Esophagus (tissue), 2 donors: ENCODE data around the gene MAP3K9. TPM values are rescaled to one million over a fixed set of nuclear protein-coding genes. Genes with fewer than 3 reads are reported as not detected.
"Not testable (repeated sequence)": the region's sequence is repeated elsewhere in the genome, so short reads cannot be mapped to it uniquely, and the experiment has no call there.

ENCODE experiments used
- H3K27ac ChIP-seq, 2 donors: one replicate each; pipeline ENCODE4 v1.5.1; 2013; ENCODE audit warnings: low read depth in 2 of 2, mild to moderate bottlenecking in 2 of 2, inconsistent platforms in 1 of 2, low read length in 1 of 2, moderate library complexity in 1 of 2
- H3K27me3 ChIP-seq, 2 donors: one replicate each; pipeline ENCODE4 v1.6.1; 2013; ENCODE audit warnings: low read length in 2 of 2, control low read depth in 1 of 2, mild to moderate bottlenecking in 1 of 2; ENCODE audit not compliant: insufficient read depth in 2 of 2, control insufficient read depth in 1 of 2
- H3K36me3 ChIP-seq, 2 donors: one replicate each; pipeline ENCODE4 v1.6.1; 2013; ENCODE audit warnings: low read length in 1 of 2; ENCODE audit not compliant: control insufficient read depth in 2 of 2, insufficient read depth in 2 of 2
- H3K4me1 ChIP-seq, 2 donors: one replicate each; pipeline ENCODE4 v1.6.1; 2013; ENCODE audit warnings: low read length in 1 of 2; ENCODE audit not compliant: control insufficient read depth in 2 of 2, insufficient read depth in 2 of 2
- H3K4me3 ChIP-seq, 2 donors: one replicate each; pipeline ENCODE4 v1.5.1; 2013; ENCODE audit warnings: low read length in 2 of 2, mild to moderate bottlenecking in 2 of 2, low read depth in 1 of 2, moderate library complexity in 1 of 2
- H3K9me3 ChIP-seq, 2 donors: one replicate each; pipeline ENCODE4 v1.6.1; 2013; ENCODE audit warnings: mild to moderate bottlenecking in 2 of 2, low read depth in 1 of 2, low read length in 1 of 2, moderate library complexity in 1 of 2; ENCODE audit not compliant: control insufficient read depth in 2 of 2, insufficient read depth in 1 of 2
- WGBS, 2 donors: extraction: QIAGEN DNeasy Blood & Tissue Kit; methylation state at CpG; one replicate each; pipeline ENCODE4 v1.1.7; 2013; 5-methylcytosine and 5-hydroxymethylcytosine counted together
- polyA plus RNA-seq, 2 donors: library from polyadenylated mRNA; stranded (reverse); fragments of 200-250 nt; gene quantifications; one replicate each; pipeline ENCODE4 v1.2.3, GENCODE V29; 2013
- donor health status: healthy with polysubstance abuse.
- donor health status: Bipolar disorder and iron deficiency.

MAP3K9 gene
- polyA plus RNA-seq: 10 to 100 TPM in 1 of 2 donors, 1 to 10 TPM in 1; 4.2 to 11.6 TPM

DNA sequence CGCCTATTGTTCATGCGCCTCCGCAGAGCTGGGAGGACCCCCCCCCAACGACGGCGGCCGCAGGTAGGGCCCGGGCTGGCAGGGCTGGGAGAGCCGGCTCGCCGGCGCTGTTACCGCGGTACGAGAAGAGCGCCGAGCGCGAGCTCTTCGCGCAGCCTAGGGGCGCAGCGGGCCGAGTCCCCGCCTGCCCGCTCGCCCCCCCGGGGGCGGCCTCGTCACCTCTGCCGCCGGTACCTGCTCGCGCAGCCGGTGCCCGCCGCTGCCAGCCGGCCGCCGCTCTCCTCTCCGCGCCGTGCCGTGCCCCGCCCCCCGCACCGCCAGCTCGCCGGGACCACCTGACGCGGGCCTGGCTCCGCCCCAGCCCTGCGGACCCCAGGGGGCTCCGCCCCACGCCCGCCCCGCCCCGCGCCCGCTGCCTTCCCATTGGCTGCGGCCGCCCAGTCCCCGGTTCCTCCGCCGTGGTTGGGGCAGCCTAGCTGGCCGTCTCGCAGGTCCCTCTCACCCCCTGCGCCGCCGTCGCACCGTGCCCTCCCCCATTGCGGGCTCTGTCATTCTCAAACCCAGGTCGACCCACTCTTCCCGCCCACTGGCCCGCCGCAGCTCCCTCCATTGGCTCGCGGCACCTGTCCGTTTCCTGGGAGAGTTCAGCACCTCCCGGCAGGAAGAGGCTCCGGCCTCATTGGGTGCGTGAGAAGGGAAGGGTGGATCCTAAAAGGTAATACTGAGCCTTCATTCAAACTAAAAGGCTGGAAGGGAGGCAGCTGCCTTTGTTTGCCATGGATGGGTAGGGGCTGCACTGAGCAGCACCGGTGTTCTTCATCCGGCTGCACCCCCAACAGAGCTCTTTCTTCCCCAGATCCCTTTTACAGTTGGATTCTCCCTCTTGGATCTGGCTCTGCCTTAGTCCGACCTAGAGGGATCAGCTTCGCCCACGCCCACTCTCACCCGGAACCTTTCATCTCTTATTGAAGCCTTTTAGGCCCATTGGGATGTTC, at the start of gene MAP3K9:
TSS of gene MAP3K9 (minus strand) at position 289 of the 995 bp plus-strand sequence. CDS start 342 bp downstream, outside the sequence.
- Histone ChIP-seq H3K27ac (peak within 1 kb of the TSS; percentile 87 to 88), H3K36me3 (no peaks in the 10 kb centered on the region), H3K27me3 (no peaks in the 10 kb centered on the region), H3K4me3 (peak within 1 kb of the TSS; percentile 73 to 94), H3K9me3 (no peaks in the 10 kb centered on the region), H3K4me1 (no peaks in the 10 kb centered on the region)
- WGBS, 2 donors: 1% methylated on average over 52 to 89 of the region's 89 CpGs

DNA sequence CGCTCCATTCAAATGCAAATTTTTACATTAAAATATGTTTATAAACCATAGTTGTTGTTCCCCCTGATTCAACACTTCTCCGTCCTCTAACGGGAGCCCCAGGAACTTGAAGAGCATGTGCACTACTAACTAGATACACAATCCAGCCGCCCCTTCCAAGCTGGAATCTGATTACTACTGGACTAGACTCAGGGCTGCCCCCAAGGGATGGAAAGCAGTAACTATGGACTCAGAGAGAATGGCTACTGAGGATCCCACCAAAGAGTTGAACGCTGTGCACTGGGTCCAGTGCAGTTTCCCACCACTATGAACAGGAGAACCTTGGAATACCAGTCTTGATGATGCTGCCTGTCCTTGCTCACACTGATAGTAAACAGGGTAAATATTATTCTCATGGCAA, 49.3 kb upstream of the MAP3K9 start:
- H3K9me3 ChIP-seq: no peaks in the 10 kb centered on the region
- 84 to 88% methylated on average over 5 of the region's 5 CpGs for WGBS, 2 donors
- no peak overlapping the region for H3K27ac ChIP-seq
- H3K4me1 ChIP-seq: no peaks in the 10 kb centered on the region
- H3K27me3 ChIP-seq: no peaks in the 10 kb centered on the region
- H3K36me3 ChIP-seq: no peaks in the 10 kb centered on the region
- H3K4me3 ChIP-seq: no peak overlapping the region

DNA sequence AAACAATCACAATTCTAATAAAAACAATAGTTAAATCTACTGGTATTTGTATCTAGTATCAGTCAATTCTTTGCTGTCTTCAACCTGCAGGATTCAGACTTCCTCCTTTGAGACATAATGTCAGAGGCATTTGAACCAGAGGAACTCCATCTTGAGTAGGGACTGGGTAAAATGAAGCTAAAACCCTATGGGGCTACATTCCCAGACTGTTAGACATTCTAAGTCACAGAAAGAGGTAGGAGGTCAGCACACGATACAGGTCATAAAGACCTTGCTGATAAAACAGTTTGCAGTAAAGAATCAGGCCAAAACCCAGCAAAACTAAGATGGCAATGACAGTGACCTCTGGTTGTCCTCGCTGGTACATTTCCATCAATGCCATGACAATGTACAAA, 48.2 kb upstream of the MAP3K9 start:
- WGBS, 2 donors: 93 to 95% methylated on average over 2 of the region's 2 CpGs
- no peak overlapping the region for H3K27ac ChIP-seq
- no peaks in the 10 kb centered on the region for H3K9me3 ChIP-seq
- H3K36me3 ChIP-seq: no peaks in the 10 kb centered on the region
- H3K27me3 ChIP-seq: no peaks in the 10 kb centered on the region
- H3K4me3 ChIP-seq: no peak overlapping the region
- H3K4me1 ChIP-seq: no peaks in the 10 kb centered on the region

DNA sequence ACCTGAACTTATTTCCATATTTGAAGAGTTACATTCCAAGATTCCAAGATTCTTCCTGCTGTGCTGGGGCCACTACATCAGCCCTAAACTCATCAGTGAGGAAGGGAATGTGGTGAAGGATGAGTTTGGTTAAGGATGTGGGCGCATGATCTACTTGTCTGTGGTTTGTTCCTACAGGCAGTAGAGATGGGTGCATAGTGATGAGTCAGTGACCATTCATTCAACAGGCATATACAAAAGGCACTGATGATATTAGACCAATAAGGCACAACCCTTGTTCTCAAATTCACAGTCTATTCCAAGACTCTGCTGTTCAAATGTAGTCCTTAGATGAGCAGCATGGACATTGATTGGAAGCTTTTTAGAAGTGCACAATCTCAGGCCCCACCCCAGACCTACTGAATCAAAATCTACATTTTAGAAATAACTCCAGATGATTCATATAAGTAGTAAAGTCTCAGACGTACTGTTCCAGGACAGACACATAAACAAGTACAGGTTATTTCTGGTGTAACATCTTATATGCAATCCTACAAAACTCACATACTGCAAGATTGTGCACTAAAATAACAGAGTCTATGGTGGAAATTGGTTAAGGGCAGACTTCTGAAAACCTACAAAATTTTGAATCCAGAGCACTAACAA, 47.7 kb upstream of the MAP3K9 start:
- Histone ChIP-seq H3K9me3 (no peaks in the 10 kb centered on the region), H3K4me3 (no peak overlapping the region), H3K36me3 (no peaks in the 10 kb centered on the region), H3K27ac (no peak overlapping the region), H3K27me3 (no peaks in the 10 kb centered on the region), H3K4me1 (no peaks in the 10 kb centered on the region)
- WGBS, 2 donors: 53 to 76% methylated on average over 2 of the region's 2 CpGs

DNA sequence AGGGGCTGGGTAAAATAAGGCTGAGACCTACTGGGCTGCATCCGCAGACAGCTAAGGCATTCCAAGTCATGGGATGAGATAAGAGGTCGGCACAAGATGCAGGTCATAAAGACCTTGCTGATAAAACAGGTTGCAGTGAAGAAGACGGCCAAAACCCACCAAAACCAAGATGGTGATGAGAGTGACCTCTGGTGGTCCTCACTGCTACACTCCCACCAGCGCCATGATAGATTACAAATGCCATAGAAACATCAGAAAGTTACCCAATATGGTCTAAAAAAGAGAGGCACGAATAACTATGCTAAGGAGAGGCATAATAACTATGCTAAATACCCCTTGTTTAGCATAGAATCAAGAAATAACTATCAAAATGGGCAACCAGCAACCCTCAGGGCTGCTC, 46.2 kb upstream of the MAP3K9 start:
- no peaks in the 10 kb centered on the region for H3K36me3 ChIP-seq
- 71 to 72% methylated on average over 5 of the region's 5 CpGs for WGBS, 2 donors
- no peaks in the 10 kb centered on the region for H3K4me1 ChIP-seq

DNA sequence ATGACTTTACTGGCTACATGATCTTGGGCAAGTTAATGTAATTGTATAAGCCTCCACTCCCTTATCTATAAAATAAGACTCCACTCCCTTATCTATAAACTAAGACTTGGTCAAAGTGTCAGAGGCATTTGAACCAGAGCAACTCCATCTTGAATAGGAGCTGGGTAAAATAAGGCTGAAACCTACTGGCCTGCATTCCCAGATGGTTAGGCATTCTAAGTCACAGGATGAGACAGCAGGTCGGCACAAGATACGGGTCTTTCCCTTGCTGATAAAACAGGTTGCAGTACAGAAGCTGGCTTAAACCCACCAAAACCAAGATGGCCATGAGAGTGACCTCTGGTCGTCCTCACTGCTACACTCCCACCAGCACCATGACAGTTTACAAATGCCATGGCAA, 44.3 kb upstream of the MAP3K9 start:
- not testable (repeated sequence) for H3K36me3 ChIP-seq, H3K4me3 ChIP-seq, H3K27me3 ChIP-seq, H3K4me1 ChIP-seq, H3K27ac ChIP-seq, H3K9me3 ChIP-seq
- 76 to 96% methylated on average over 3 of the region's 3 CpGs for WGBS, 2 donors

More for the DNA sequence above, 46.2 kb upstream of the MAP3K9 start:
- no peaks in the 10 kb centered on the region for H3K9me3 ChIP-seq
- H3K4me3 ChIP-seq: no peak overlapping the region
- no peaks in the 10 kb centered on the region for H3K27me3 ChIP-seq
- H3K27ac ChIP-seq: no peak overlapping the region

DNA sequence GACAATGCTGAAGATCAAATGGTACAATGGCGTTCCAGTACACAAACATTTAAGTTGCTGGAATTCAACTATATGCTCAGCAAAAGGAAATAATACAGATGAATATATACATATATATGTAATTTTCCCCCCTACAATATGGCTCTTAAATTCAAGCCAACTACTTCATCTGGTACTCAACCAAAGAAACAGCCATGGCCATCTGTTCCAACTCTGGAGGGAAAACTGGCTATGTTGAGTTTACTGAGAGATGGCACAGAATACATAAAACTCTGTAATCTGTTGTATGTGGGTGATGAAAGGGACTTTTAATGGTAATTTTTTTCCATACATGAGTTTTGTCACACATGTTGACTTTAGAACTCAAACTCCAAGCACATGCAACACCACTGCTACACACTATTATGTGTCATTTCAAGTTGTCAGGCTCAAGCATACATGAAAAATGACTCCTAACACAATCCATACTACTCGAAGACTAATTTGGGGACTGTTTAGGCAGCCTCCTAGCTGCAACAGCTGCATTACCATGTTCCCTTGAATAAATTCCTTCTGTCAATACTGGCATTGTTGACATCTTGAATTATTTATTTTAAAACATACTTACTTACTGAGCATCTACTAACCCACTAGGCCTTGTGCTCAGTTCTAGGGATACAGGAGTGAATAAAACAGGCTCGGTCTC, 38.2 kb upstream of the MAP3K9 start:
- Histone ChIP-seq H3K27me3 (no peaks in the 10 kb centered on the region), H3K27ac (no peak overlapping the region), H3K4me3 (no peak overlapping the region), H3K4me1 (no peaks in the 10 kb centered on the region), H3K36me3 (no peaks in the 10 kb centered on the region), H3K9me3 (no peaks in the 10 kb centered on the region)
- WGBS, 2 donors: 83 to 88% methylated on average over 3 of the region's 3 CpGs

DNA sequence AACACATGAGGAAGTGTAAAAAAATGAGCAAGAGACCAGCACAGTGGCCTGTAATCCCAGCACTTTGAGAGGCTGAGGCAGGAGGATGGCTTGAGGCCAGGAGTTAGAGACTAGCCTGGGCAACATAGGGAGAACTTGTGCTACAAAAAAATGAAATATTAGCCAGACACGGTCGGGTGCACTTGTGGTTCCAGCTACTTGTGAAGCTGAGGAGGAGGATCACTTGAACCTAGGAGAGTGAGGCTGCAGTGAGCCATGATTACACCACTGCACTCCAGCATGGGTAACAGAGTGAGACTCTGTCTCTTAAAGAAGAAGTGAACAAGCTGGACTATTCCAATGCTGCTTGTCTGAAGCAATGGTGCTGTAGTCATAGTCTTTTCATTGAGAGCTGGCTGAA, 36.3 kb upstream of the MAP3K9 start:
- H3K27me3 ChIP-seq: no peaks in the 10 kb centered on the region
- 62 to 79% methylated on average over 2 of the region's 2 CpGs for WGBS, 2 donors
- H3K9me3 ChIP-seq: no peaks in the 10 kb centered on the region
- H3K4me1 ChIP-seq: no peaks in the 10 kb centered on the region
- no peak overlapping the region for H3K4me3 ChIP-seq
- H3K36me3 ChIP-seq: no peaks in the 10 kb centered on the region
- H3K27ac ChIP-seq: no peak overlapping the region

DNA sequence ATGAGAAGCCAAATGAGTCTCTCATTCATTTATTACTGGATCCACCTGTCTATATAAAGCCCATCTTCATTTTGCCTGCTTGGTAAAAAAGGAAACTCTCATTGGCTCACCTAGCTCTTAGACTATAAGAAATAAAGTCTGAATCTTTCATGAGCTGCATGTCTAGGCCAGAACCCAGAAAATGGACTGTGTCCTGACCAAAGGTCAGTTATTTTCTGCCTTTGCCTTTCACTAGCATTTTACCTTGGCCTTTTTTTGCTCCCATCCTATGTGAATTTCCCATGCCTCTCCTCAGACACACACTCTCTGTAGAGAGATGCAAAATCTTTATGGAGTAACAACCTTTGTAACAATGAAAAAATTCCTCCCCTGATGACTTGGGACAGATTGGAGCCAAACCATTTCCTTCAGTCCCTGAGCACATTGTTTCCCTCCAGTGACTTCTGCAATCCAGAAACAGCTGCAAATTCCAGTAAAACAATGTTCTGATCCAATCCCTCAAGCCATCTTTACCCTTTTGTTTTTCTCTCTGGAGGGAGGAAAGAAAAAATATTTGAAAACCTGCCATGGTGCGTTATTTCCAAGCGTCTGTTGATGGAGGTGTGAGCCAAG, 33.6 kb upstream of the MAP3K9 start:
- H3K27ac ChIP-seq: no peak overlapping the region
- H3K27me3 ChIP-seq: no peaks in the 10 kb centered on the region
- WGBS, 2 donors: 35 to 56% methylated on average over 2 of the region's 2 CpGs
- H3K36me3 ChIP-seq: no peaks in the 10 kb centered on the region
- H3K4me1 ChIP-seq: no peaks in the 10 kb centered on the region
- no peak overlapping the region for H3K4me3 ChIP-seq
- no peaks in the 10 kb centered on the region for H3K9me3 ChIP-seq
